GM18505 (cell line): Measurements from ENCODE around the gene GUK1.
"Not testable (repeated sequence)": the region's sequence is repeated elsewhere in the genome, so short reads cannot be mapped to it uniquely, and the experiment has no call there.

Source experiments
- ATAC-seq: cut with Tn5 transposase; IDR thresholded peaks from one replicate; pipeline ENCODE4 v1.9.1; 2021; ENCODE audit not compliant: unreplicated experiment
- POLR2A ChIP-seq: IDR thresholded peaks from 4 replicates; pipeline ENCODE4 v1.6.1; 2011; ENCODE audit warnings: borderline replicate concordance; ENCODE audit not compliant: insufficient read depth, insufficient read length; ENCODE audit errors: extremely low read depth

The GUK1 gene

DNA sequence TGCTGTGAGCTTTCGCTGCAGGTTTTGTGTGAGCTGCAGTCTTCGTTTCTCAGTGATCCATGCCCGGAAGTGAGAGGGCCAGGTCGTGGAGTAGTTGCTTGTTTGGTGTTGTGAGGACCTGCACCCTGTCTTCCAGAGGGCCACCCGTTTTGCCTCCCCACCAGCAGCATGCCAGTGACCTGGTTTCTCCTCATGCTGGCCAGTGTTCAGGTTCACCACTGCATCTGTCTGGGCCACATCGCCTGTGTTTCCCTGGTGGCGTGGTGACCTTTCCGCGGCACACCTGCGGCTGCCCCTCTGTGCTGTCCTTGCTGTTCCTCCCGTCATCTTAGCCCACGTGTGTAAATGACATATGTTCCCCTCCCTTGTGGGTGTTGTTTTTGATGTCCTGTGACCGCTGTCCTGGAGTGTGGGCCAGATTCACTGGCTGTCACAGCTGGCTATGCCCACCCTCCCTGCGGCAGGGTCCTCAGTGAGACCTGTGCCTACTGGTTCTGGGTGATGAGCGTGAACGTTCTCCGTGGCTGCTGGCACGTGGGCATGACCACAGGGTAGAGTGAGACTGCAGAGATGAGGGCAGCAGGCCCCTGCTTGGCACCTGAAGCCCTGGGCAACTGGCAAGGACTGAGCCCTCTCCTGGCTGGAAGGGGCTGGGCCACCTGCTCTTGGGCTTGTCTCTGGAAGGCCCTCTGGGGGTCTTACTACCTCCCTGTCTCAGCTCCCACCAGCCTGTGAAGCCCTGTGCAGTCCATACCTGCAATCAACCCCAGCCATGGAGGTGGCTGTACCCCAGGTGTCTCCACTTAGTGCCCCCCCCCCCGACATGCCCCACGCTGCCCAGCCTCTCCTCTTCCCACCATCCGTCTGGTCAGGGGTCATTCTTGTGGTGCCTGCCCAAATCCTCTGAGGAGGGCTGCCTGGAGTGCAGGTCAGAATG is 32.8 kb downstream of the GUK1 start:
- no peak for ATAC-seq
- TF ChIP-seq POLR2A = no peak

DNA sequence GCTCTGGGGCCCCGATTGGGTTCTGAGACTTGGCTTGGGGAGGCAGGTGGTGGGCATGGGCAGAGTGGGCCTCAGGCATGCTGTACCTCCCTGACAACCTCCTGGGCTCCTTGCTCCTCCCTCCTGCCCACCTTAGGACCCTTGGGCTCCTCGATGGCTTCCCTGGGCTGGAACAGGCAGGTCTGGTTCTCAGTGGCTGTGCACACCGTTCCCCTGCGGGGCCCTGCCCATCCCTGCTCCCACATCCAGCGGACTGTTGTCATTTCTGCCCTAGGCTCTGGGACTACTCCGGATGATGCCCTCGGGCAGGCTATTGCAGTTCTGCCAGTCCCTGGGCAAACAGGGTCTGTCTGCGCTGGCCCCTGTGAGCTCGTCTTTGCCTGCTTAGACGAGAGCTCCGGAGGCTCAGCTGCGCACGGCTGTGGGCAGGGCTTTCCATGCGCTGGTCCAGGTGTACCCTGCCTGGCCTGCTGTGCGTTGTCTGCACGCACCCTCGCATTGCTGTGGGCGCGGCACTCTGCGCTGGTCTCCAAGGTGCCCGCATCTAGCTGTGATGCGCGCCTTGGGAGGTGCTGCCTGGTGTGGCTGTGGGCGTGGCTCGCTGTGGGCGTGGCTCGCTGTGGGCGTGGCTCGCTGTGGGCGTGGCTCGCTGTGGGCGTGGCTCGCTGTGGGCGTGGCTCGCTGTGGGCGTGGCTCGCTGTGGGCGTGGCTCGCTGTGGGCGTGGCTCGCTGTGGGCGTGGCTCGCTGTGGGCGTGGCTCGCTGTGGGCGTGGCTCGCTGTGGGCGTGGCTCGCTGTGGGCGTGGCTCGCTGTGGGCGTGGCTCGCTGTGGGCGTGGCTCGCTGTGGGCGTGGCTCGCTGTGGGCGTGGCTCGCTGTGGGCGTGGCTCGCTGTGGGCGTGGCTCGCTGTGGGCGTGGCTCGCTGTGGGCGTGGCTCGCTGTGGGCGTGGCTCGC is 33.7 kb downstream of the GUK1 start:
- not testable (repeated sequence) for ATAC-seq

DNA sequence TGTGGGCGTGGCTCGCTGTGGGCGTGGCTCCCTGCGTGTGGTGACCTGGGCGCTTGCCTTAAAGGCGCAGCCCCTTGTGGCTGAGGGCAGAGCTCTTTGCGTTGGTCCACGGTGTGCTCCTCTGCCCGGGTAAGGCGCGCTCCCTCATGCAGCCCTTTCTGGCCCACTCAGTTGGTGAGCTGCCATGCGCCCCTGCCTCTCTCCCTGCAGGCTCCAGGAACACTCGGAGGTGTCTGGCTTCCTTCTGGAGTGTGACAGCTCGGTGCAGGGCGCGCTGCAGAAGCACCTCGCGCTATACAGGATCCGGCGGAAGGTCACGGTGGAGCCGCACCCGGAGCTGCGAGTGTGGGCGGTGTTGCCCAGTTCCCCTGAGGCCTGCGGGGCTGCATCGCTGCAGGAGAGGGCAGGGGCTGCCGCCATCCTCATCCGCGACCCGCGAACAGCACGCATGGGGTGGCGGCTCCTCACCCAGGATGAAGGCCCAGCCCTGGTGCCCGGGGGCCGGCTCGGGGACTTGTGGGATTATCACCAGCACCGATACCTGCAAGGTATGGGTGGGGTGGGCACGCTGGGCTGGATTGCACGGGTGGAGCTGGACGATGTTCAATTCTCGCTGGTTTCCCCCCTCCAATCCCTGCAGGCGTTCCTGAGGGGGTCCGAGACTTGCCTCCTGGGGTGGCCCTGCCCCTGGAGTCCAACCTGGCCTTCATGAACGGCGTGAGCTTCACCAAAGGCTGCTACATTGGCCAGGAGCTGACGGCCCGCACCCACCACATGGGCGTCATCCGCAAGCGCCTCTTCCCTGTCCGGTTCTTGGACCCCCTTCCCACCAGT is 34.6 kb downstream of the GUK1 start:
- no peak for TF ChIP-seq POLR2A
- no peak for ATAC-seq

DNA sequence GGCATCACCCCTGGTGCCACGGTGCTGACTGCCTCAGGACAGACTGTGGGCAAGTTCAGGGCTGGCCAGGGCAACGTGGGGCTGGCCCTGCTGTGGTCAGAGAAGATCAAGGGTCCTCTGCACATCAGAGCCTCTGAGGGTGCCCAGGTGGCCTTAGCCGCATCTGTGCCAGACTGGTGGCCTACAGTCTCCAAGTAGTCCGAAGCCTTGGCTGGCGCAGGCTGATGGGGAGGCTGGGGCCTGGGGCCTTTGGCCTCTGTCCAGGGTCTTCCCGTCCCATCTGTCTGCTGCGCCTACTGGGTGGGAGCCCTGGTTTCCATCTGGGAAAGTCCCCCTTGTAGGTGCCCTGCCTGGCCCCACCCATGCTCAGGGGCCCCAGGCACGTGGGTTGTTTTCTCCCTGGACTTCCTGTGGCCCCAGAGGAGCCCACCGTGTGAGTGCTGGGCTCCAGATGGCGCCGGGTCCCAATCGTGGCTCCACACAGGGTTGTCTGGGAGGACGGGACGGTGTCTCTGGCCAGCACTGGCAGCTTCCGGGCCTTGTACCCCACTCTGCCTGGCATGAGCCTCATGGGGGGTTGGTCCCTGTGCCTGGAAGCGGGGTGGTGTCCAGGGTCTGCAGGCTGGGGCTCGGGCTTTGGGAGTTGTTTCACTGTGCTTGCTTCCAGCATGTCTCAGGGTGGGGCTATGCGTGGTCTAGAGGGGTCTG is 35.4 kb downstream of the GUK1 start:
- TF ChIP-seq POLR2A = no peak
- no peak for ATAC-seq

DNA sequence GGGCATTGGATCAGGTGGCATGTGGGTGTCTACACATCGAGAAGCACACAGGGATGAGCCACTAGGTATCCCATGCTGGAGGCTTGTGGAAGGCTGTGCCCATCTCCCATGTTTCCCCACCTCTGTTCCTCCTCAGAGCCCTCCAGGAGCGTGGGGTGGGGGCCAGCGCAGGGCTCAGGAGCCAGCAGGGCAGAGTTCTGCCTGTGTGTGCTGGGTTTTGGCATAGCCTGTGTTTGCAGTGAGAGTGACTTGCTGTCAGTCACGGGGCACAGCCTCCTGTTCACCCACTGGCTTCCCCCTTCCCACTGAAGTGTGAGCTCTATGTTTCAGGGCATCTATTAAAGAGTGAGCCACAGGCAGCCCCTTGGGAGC is 35.9 kb downstream of the GUK1 start:
- no peak for ATAC-seq
- no peak for TF ChIP-seq POLR2A

DNA sequence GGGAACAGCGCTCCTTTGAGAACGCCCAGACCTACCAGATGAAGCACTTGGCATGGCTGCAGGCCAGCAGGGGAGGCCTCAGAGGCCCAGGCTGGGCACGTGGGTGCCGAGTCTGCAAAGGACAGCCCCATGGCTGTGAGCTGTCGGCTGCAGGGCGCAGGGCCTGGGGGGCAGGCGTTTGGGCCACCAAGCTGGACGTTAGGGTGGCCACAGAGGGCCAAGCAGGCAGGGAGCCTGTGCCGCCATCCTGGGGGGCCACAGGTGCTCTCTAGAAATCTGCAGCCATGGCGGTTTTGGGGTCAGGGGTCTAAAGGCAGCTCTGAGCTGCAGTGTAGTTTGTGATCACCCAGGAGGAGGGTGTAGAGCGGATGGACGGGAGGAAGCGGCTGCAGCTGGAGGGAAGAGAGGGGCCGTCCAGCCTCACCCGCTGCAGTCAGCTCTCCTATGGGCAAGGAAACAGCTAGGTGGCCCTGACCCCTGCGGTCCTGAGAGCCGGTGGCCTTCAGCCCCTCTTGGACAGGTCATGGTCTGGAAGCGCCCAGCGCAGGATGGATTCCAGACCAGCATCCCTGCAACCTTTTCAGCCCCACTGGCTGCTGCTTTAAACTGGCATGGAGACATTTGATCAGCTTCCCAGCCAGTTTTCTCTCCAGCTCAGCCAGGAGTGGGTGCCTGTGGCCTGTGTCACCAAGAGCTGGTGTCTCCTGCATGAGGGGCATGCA is 36.5 kb downstream of the GUK1 start:
- no peak for TF ChIP-seq POLR2A
- no peak for ATAC-seq

DNA sequence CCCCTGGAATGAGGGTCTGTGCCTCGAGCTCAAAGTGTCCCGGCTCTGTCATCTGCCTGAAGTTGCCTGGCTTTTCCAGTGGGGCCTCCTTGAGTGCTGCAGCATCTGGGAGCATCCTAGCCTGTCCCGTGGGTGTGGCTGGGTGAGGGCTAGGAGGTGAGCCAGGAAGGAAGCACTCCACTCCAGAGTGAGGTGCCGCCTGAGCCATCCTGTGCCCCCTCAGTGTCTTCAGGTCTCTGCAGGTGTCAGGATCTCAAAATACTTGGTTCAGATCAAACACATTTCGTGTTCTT is 37.0 kb downstream of the GUK1 start:
- ATAC-seq = no peak
- TF ChIP-seq POLR2A = no peak

DNA sequence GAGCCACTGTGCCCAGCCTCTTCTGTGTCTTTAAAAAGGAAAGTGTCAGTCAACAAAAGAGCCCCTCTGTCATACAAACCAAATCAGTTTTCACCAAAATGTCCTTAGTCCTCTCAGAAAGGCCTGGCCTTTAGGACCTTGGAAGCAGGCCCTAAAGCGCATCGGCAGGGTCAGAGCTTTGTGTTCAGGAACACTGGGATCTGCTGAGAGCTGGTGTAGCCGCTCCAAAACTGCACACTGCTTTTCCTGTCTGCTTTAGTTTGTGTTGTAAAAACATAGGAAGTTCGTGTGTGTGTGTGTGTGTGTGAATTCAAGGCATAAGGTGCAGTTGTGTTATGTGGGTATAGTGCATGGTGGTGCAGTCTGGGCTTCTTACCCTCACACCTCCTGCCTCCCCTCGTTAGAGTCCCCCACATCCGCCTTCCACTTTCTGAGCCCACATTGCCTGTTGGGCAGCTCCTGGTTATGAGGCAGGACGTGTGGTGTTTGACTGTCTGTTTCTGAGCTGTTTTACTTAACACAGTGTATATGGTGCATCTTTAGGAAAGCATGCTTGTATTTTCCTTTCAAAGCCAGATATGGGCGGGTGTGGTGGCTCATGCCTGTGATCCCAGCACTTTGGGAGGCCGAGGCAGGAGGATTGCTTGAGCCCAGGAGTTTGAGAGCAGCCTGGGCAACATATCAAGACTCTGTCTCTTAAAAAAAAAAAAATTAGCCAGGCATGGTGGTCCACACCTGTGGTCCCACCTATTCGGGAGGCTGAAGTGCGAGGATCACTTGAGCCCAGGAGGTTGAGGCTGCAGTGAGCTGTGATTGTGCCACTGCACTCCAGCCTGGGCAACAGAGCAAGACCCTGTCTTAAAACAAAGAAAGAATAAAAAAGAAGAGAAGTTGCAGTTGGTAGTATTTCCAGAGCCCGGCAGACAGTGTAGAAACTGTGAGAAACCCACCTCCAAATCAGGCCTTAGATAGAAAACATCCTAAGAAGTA is 37.9 kb downstream of the GUK1 start:
- no peak for ATAC-seq

DNA sequence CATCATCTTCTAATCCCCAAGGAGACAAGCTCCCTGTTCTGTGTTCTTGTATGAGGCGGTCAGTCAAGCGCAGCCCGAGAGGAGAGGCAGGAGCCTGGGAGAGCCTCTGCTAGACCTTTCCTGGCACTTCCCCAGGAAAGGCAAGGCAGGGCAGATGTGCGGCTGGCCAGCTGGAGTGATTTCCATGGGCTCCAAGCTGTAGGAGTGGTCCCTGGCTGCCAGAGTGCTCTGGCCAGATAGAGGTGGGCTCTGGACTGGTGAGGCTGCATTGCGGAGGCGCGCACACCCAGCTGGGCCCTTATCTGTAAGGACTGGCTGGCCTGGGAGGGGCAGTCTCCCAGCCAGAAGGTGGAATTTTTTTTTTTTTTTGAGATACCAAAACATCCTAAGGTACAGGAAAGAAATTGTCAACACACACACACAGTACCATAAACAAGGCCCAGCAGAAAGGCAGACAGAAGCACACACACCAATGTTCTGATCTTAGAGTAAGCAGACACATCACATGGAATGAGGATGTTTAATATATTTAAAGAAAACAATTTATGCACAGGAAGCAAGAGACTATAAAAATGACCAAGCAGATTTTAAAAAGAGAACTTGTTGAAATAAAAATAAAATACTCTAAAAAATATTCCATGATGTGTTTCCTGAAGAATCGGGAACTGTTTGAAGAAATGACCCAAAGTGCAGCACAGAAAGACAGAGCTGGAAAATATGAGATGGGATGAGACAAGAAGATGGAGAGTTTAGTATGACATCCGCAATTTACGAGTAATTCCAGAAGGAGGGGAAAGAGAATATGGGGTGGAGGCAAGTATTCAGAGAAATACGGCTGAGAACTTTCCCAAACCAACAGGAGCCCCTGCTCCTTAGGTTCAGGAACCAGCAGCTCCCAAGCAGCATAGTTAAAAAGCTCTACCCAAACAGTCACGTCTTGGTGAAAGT is 38.9 kb downstream of the GUK1 start:
- no peak for TF ChIP-seq POLR2A
- no peak for ATAC-seq

More for the DNA sequence above, 37.9 kb downstream of the GUK1 start:
- no peak for TF ChIP-seq POLR2A

DNA sequence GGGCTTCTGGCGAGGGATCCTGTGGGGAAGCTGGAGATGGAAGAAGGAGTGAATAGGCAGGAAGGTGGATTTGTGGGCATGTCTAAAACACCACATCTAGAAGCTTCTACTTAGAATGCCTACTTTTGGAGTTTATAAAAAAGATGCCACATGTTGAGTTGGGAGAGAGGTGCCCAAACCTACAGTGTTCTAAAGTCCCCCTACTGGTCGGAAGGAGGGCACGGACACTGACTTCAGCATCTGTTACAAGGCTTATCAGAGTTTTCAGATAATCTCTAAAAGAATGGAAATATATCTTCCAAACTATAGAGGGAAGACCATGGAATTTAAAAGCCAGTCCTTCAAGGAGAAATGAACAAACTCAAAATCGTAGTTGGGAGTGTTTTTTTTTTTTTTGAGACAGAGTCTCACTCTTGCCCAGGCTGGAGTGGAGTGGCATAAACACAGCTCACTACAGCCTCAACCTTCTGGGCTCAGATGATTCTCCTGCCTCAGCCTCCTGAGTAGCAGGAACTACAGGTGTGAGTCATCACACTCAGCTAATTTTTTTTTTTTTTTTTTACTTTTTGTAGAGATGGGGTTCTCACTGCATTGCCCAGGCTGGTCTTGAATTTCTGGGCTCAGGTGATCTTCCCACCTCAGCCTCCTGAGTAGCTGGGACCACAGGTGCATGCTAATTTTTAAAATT is 40.3 kb downstream of the GUK1 start:
- ATAC-seq = no peak

More for the DNA sequence above, 40.3 kb downstream of the GUK1 start:
- TF ChIP-seq POLR2A = no peak
